Nephron (organoid): ENCODE data around the gene VASP.
A peak's percentile ranks its signal among the peaks of the same experiment; 100 is the strongest.

Experiments used
- H3K27ac Mint-ChIP-seq, 3 experiments: 2 replicates each; pipeline ENCODE4 v1.8.0; 2020; ENCODE audit warnings: mixed read lengths in 3 of 3, mild to moderate bottlenecking in 2 of 3, moderate library complexity in 1 of 3
- H3K27me3 Mint-ChIP-seq: 2 replicates; pipeline ENCODE4 v1.8.0; 2021; ENCODE audit warnings: low read depth, mild to moderate bottlenecking, moderate library complexity, mixed read lengths
- H3K36me3 Mint-ChIP-seq: 2 replicates; pipeline ENCODE4 v1.8.0; 2020; ENCODE audit warnings: low read depth, mixed read lengths
- H3K4me1 Mint-ChIP-seq: 2 replicates; pipeline ENCODE4 v1.8.0; 2020; ENCODE audit warnings: mixed read lengths
- H3K4me3 Mint-ChIP-seq, 3 experiments: 2 replicates each; pipeline ENCODE4 v1.8.0; 2020; ENCODE audit warnings: mild to moderate bottlenecking in 3 of 3, mixed read lengths in 3 of 3, moderate library complexity in 2 of 3
- H3K9me3 Mint-ChIP-seq: 2 replicates; pipeline ENCODE4 v1.8.0; 2020; ENCODE audit warnings: mixed read lengths
- TF ChIP-seq, protein P1 (sequence below), 3 experiments: fragments of 200-600 bp; sonication (generic); IDR thresholded peaks; one replicate each; pipeline ENCODE4 v1.5.0; 2021; ENCODE audit warnings: antibody characterized with exemption in 3 of 3; ENCODE audit not compliant: unreplicated experiment in 3 of 3

The VASP gene

DNA sequence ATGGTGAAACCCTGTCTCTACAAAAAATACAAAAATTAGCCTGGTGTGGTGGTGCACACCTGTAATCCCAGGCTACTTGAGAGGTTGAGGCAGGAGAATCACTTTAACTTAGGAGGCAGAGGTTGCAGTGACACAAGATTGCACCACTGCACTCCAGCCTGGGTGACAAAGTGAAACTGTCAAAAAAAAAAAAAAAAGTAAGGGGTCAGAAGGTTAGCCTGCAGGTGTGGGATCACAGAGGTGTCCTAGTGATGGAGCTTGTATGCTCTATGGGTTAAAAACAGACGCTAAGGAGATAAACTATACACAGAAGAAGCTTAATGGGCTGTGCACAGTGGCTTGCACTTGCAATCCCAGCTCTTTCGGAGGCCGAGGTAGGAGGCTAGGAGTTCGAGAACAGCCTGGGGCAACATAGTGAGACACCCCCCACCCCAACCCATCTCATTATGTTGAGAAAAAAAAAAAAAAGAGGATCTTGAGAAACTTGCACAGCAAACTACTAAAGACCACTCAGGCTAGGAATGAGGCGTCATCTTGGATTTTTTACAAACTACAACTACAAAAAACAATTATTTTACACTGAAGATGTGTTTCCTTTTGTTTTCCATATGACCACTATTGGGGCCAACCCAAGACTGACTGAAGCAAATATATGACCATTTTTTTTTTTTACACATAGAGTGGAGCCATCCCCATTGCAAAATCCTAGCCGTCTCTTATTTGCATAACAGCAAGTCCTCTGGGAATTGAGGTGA lies 31.6 kb upstream of the VASP start:
- Mint-ChIP-seq H3K4me3 (peak overlapping the region in 1 of 3 experiments; percentile 63), H3K36me3 (no peaks in the 10 kb centered on the region), H3K27me3 (peaks cover 66% of the 10 kb centered on the region), H3K9me3 (no peaks in the 10 kb centered on the region), H3K4me1 (peaks cover 15% of the 10 kb centered on the region), H3K27ac (no peak overlapping the region)
- TF ChIP-seq, protein P1, sequence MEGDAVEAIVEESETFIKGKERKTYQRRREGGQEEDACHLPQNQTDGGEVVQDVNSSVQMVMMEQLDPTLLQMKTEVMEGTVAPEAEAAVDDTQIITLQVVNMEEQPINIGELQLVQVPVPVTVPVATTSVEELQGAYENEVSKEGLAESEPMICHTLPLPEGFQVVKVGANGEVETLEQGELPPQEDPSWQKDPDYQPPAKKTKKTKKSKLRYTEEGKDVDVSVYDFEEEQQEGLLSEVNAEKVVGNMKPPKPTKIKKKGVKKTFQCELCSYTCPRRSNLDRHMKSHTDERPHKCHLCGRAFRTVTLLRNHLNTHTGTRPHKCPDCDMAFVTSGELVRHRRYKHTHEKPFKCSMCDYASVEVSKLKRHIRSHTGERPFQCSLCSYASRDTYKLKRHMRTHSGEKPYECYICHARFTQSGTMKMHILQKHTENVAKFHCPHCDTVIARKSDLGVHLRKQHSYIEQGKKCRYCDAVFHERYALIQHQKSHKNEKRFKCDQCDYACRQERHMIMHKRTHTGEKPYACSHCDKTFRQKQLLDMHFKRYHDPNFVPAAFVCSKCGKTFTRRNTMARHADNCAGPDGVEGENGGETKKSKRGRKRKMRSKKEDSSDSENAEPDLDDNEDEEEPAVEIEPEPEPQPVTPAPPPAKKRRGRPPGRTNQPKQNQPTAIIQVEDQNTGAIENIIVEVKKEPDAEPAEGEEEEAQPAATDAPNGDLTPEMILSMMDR (IDR thresholded peaks at IDR 0.05; ENCODE audit: unreplicated experiment in 3 of 3), result no peak

DNA sequence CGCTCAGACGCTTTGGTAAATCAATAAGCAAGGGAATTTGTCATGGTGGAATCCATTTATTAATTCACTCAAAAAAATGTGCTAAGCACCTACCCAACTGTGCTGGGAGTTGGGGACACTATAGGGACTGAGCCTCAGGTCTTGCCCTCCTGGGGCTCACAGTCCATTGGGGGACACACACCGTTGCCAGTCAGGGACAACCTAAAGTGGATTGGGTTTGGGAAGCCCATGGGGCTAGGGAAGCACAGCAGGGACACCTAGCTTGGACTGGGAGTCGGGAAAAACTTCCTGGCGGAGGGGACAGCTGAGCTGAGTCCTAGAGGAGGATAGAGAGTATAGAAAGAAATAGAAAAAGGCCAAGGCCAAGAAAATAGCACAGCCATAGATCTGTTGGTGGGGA lies 31.0 kb upstream of the VASP start:
- peak overlapping the region; percentile 51 to 63 (median 60) for H3K4me3 Mint-ChIP-seq
- H3K27ac Mint-ChIP-seq, result peak overlapping the region in 1 of 3 experiments; percentile 60
- no peaks in the 10 kb centered on the region for H3K9me3 Mint-ChIP-seq
- peaks cover 15% of the 10 kb centered on the region for H3K4me1 Mint-ChIP-seq
- H3K36me3 Mint-ChIP-seq, result no peaks in the 10 kb centered on the region
- H3K27me3 Mint-ChIP-seq, result peaks cover 62% of the 10 kb centered on the region
- TF ChIP-seq, protein P1 (IDR thresholded peaks at IDR 0.05; ENCODE audit: unreplicated experiment in 3 of 3), result no peak

DNA sequence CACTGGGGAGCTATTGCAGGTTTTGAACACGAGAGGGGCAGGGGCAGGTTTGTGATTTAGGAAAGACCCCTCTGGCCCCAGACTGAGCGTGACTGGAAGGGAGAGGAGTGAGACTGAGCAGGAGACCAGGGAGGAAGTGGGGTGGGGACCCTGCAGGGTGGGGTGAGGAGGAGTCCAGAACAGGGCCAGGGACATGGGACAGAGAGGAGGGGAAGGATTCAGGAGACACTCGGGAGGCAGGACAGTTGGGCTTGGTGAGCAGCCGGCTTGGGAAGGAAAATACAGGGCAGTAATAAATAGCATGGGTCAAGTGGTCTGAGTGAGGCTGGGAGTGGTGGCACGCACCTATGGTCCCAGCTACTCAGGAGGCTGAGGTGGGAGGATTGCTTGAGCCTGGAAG lies 30.1 kb upstream of the VASP start:
- Mint-ChIP-seq H3K36me3 (no peaks in the 10 kb centered on the region), H3K27ac (peak overlapping the region in 2 of 3 experiments; percentile 41 to 45), H3K4me3 (peak overlapping the region; percentile 66 to 74 (median 71)), H3K9me3 (no peaks in the 10 kb centered on the region), H3K27me3 (peaks cover 54% of the 10 kb centered on the region), H3K4me1 (peaks cover 15% of the 10 kb centered on the region)
- TF ChIP-seq, protein P1 (IDR thresholded peaks at IDR 0.05; ENCODE audit: unreplicated experiment in 3 of 3), result no peak

DNA sequence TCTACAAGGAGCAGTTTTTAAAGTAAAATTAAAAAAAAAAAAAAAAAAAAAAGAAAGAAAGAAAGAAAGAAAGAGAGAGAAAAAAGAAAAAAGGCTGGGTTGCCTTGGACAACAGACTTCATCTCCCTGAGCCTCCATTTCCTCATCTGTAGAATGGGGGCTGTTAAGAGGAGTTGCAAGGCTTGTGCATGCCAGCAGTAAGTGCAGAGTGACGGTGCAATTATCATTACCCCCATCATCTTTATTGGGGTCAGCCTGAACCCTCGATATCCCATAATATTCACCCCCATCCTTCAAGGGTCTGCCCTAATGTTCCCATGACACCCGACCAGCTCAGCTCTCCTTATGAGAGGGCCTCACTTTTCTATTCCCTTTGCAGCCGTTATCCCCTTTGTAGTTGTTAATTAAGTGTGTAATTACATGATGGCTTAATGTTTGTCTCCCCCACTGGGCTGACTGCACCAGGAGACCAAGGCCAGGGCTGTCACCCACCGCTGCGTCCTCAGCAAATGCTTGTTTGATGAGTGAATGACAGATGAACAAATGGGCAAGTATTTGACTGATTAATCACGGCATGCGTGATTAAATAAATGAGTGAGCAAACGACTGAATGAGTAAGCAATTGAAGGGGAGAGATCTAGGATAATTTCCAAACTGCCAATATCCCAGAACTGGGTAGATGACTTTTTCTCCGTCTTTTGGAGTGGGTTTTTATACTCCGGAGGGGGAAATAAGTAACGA lies 29.4 kb upstream of the VASP start:
- peaks cover 11% of the 10 kb centered on the region for H3K4me1 Mint-ChIP-seq
- no peaks in the 10 kb centered on the region for H3K36me3 Mint-ChIP-seq
- H3K9me3 Mint-ChIP-seq, result no peaks in the 10 kb centered on the region
- peaks cover 47% of the 10 kb centered on the region for H3K27me3 Mint-ChIP-seq
- H3K27ac Mint-ChIP-seq, result peak overlapping the region; percentile 99 to 100 (median 100)
- TF ChIP-seq, protein P1 (IDR thresholded peaks at IDR 0.05; ENCODE audit: unreplicated experiment in 3 of 3), result peak in 1 of 3 experiments; percentile 56
- H3K4me3 Mint-ChIP-seq, result peak overlapping the region; percentile 74 to 91 (median 89)

DNA sequence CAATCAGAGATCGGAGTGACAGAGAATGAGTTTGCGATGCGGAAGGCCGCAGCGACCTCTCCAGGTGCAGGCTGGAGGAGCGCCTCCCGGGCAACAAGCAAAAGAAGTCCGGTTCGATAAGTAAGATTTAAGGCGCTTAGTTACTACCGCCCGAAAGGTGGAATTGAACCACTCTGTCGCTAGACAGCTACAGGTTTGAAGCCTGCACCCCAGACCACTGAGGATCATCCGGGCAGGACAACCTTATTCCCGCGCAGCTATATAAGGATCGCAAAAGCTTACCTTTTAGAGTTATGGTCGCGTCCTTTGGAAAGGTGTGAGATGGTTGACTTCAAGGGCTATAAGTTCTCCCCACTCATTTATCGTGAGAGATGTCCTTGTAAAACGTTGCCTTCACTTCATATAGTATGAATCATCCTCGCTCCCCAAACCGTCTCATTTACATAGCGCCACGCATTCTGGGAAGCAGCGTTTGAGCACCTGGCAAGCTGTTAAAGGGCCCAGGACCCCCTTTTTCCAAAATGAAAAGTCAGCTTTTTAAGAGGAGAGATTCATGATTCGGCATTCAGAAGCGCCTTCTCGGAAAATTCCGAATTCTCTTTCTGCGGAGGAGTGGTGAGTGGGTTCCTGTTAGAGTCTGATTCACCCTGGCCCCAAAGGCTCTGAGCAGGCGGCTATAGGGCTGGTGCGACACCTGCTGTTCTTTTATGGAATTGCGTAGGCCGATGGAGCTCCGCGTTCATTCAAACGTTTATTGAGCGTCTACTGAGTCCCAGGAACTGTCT lies 28.6 kb upstream of the VASP start:
- TF ChIP-seq, protein P1 (IDR thresholded peaks at IDR 0.05; ENCODE audit: unreplicated experiment in 3 of 3), result peak; percentile 94 to 96 (median 94)
- H3K9me3 Mint-ChIP-seq, result no peaks in the 10 kb centered on the region
- peak overlapping the region; percentile 99 to 100 (median 100) for H3K27ac Mint-ChIP-seq
- H3K36me3 Mint-ChIP-seq, result no peaks in the 10 kb centered on the region
- H3K4me3 Mint-ChIP-seq, result peak overlapping the region; percentile 74 to 91 (median 89)
- H3K4me1 Mint-ChIP-seq, result peaks cover 9% of the 10 kb centered on the region
- peaks cover 39% of the 10 kb centered on the region for H3K27me3 Mint-ChIP-seq
